Retinal pigment epithelial cell (primary cell): ENCODE data around the gene MATCAP1.
A peak's percentile ranks its signal among the peaks of the same experiment; 100 is the strongest.

Experiments used
- DNase-seq: peaks from one replicate; pipeline ENCODE4 v3.0.0-alpha.2; 2010; ENCODE audit warnings: low read depth
- H3K4me3 ChIP-seq: 2 replicates; pipeline ENCODE4 v1.5.1; 2011; ENCODE audit warnings: mild to moderate bottlenecking, low read length, control low read depth, moderate library complexity
- TF ChIP-seq, protein P1 (sequence below): conservative IDR thresholded peaks from 2 replicates; pipeline ENCODE4 v1.5.1; 2011; ENCODE audit warnings: low read depth, low read length, control low read depth, inconsistent platforms

The MATCAP1 gene

DNA sequence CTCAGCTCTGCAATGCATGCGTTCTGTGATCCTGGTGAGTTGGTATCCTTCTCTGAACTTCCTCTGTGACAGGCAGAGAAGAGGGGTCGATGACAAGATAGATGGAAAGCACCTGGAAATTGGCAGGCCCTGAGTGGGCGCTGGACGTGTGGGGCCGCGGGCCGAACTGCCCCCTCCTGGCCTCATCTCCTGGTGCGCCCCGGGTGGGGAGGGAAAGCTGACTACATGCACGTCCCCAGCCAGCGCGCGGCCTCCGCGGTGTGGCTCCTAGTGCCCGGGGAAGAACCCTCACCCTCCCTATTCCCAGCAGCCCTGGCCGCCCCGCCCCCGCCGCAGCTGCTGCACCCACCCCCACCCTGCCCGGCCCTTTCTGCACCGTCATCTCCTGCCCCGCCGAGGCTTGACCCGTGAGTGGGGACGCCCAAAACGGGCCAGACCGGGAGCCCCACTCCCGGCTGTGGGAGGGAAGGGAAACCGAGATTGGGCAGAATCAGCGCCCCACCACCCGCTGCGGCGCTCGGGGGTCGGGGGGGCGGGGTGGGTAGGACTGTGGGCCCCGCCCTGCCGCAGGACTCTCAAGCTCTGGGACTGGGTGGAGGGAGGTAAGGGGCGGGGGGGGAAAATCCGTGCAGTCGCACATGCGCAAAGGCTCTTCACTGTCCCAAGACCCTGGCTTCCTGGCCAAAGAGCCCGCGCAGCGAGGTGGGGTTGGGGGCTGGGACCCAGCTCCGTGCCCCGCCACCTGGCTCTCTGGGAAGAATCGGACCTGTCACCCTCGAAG lies 13.4 kb downstream of the MATCAP1 start, which contains the start of gene NOL3:
Gene NOL3 (plus strand): TSS at position 371 of the 781 bp plus-strand sequence.
- TF ChIP-seq, protein P1, sequence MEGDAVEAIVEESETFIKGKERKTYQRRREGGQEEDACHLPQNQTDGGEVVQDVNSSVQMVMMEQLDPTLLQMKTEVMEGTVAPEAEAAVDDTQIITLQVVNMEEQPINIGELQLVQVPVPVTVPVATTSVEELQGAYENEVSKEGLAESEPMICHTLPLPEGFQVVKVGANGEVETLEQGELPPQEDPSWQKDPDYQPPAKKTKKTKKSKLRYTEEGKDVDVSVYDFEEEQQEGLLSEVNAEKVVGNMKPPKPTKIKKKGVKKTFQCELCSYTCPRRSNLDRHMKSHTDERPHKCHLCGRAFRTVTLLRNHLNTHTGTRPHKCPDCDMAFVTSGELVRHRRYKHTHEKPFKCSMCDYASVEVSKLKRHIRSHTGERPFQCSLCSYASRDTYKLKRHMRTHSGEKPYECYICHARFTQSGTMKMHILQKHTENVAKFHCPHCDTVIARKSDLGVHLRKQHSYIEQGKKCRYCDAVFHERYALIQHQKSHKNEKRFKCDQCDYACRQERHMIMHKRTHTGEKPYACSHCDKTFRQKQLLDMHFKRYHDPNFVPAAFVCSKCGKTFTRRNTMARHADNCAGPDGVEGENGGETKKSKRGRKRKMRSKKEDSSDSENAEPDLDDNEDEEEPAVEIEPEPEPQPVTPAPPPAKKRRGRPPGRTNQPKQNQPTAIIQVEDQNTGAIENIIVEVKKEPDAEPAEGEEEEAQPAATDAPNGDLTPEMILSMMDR: no peak
- peak within 1 kb of the TSS; percentile 52 for H3K4me3 ChIP-seq
- DNase-seq: no peak

DNA sequence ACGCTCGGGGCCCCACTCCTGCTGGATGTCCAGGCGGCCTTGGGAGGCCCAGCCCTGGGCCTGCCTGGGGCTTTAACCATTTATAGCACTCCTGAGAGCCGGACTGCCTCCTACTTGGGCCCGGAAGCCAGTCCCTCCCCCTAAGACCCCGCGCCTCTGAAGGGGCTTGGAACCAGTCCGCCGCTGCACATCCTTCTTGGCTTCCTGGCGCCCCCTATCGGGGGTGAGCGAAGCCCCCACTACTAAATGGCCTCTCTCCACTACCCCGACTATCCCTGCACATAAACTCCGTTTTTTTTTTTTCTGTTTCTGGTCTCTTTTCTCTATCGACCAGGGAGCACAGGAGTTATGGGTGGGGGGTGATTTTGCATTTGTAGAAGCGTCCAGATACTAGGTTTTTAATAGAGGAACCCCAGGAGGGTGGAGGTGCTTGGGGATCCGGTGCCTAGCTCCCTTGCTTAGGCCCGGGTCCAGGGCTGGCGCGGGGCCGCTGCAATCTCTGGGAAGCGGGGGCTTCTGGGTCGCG lies 14.1 kb downstream of the MATCAP1 start:
- DNase-seq: no peak
- peak overlapping the region; percentile 52 for H3K4me3 ChIP-seq
- TF ChIP-seq, protein P1: peak; percentile 81

DNA sequence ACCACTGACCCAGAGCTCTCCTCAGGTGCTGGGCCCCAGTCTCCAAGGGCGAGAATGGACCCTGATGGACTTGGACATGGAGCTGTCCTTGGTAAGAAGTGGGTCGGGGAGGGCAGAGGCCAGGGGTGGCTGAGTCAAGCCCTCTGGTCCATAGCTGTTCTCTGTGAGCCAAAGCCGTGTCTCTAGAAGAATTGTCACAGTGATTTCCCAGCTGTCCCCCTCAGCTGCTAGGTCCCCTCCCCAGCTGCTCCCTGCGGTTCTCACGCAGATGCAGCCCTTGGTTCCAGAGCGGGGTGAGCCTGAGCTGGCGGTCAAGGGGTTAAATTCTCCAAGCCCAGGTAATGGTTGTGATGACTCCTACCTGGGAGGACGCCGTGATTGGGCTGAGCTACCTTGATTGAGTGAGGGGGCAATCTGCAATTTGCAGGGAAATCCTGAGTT lies 14.7 kb downstream of the MATCAP1 start:
- TF ChIP-seq, protein P1: no peak
- H3K4me3 ChIP-seq: no peak overlapping the region
- DNase-seq: no peak

DNA sequence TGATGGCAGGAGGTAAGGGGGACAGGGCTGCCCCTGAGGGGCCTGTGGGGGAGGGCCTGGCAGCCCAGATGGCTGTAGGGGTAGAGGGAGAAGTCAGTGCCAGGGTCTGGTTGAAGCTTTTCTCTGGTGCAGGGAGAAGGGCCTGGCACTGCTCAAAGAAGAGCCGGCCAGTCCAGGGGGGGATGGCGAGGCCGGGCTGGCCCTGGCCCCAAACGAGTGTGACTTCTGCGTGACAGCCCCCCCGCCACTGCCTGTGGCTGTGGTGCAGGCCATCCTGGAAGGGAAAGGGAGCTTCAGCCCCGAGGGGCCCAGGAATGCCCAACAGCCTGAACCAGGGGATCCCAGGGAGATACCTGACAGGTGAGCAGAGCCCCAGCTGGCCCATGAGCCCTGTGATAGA lies 16.2 kb downstream of the MATCAP1 start:
- TF ChIP-seq, protein P1: no peak
- no peak overlapping the region for H3K4me3 ChIP-seq
- DNase-seq: no peak

DNA sequence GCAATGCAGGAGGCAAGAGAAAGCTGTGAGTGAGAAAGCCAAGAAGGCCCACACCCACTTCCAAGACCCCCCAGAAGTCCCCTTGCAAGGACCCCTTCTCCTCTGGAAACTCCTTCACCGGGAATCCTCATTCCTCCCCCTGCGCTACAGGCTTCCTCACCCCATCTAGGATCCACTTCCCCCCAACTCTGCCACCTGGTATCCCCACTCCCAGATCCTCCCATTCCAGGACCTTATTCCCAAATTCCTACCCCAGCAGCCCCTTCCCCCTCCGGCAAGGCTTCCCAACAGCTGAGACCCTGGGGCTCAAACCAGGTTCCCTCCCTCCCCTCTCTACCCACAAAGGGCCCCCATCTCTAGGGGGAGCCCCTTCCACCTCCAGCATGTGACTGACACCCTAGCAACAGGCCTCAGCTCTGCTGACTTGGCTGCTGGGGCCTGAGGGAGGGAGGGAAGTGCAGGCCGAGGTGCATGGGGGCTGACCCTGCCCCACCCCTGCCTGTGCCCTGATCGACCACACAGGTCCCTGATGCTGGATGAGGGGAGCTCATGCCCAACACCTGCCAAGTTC lies 17.1 kb downstream of the MATCAP1 start:
- TF ChIP-seq, protein P1: no peak
- H3K4me3 ChIP-seq: no peak overlapping the region
- DNase-seq: no peak

DNA sequence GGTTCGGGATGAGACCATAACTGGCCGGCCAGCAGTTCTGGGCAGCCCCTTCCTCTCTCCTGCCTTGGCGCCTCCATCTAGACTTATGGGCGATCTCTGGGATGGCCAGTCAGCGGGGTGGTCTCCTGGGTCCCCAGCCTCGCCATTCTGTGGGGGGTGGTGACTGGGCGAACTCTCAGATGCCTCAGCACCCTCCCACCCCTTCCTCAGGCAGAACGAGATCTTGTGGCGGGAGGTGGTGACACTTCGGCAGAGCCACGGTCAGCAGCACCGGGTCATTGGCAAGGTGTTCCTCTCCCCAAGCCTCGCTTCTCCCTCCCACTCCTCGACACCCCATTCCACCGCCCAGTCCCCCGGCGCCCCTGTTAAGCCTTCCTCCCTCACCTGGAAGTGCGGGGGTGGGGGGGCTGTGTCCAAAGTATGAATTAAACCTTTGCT lies 17.6 kb downstream of the MATCAP1 start:
- H3K4me3 ChIP-seq: no peak overlapping the region
- DNase-seq: no peak
- TF ChIP-seq, protein P1: no peak
